HepG2 (cell line): ENCODE data around the gene CCDC73. TPM values are rescaled to one million over a fixed set of nuclear protein-coding genes. Genes with fewer than 3 reads are reported as not detected.
A peak's percentile ranks its signal among the peaks of the same experiment; 100 is the strongest.

ENCODE experiments used
- CEBPB ChIP-seq: IDR thresholded peaks from 2 replicates; pipeline ENCODE4 v1.6.1; 2011; ENCODE audit warnings: low read depth, low read length, improper control_type of control experiment, borderline replicate concordance
- CEBPG ChIP-seq: IDR thresholded peaks from 2 replicates; pipeline ENCODE4 v1.6.1; 2016
- FIP1L1 ChIP-seq: fragments of 200-400 bp; formaldehyde crosslinking; IDR thresholded peaks from 2 replicates; pipeline ENCODE4 v1.6.1; 2018; ENCODE audit warnings: low read depth, mild to moderate bottlenecking, low read length, moderate library complexity, borderline replicate concordance; ENCODE audit not compliant: insufficient read depth
- JUN ChIP-seq: sonication (generic); formaldehyde crosslinking; IDR thresholded peaks from 2 replicates; pipeline ENCODE4 v1.4.0; 2020; ENCODE audit warnings: mild to moderate bottlenecking, missing genetic modification reagents
- KAT7 ChIP-seq: IDR thresholded peaks from 2 replicates; pipeline ENCODE4 v1.6.1; 2018; ENCODE audit warnings: borderline replicate concordance, missing compliant biosample characterization
- KLF16 ChIP-seq, 2 experiments: sonication (generic) in 1 of 2; formaldehyde crosslinking in 1 of 2; IDR thresholded peaks; 2 replicates each; pipeline versions ENCODE4 v1.6.1 to v1.8.0; 2016 to 2023; ENCODE audit warnings: missing genetic modification reagents in 2 of 2, missing compliant biosample characterization in 1 of 2
- MAFF ChIP-seq: IDR thresholded peaks from 2 replicates; pipeline ENCODE4 v1.6.1; 2011; ENCODE audit warnings: low read depth, low read length, improper control_type of control experiment
- MLLT10 ChIP-seq: sonication (generic); formaldehyde crosslinking; IDR thresholded peaks from 2 replicates; pipeline ENCODE4 v1.4.0; 2020; ENCODE audit warnings: missing genetic modification reagents
- MTF2 ChIP-seq: sonication (generic); formaldehyde crosslinking; IDR thresholded peaks from 2 replicates; pipeline ENCODE4 v1.5.0; 2020; ENCODE audit warnings: missing genetic modification reagents, borderline replicate concordance
- NFRKB ChIP-seq: fragments of 450-650 bp; IDR thresholded peaks from 2 replicates; pipeline ENCODE4 v1.6.1; 2017
- NR3C1 ChIP-seq: sonication (generic); formaldehyde crosslinking; IDR thresholded peaks from 2 replicates; pipeline ENCODE4 v1.4.0; 2020; ENCODE audit warnings: missing genetic modification reagents
- RARA ChIP-seq: IDR thresholded peaks from 2 replicates; pipeline ENCODE4 v1.6.1; 2016; ENCODE audit warnings: missing genetic modification reagents, missing compliant biosample characterization
- TAF1 ChIP-seq: sonication (generic); formaldehyde crosslinking; IDR thresholded peaks from 2 replicates; pipeline ENCODE4 v1.4.0; 2020; ENCODE audit warnings: missing genetic modification reagents
- ZMAT3 ChIP-seq: sonication (generic); formaldehyde crosslinking; conservative IDR thresholded peaks from 2 replicates; pipeline ENCODE4 v1.7.0; 2021; ENCODE audit warnings: missing genetic modification reagents
- ZMYM4 ChIP-seq: sonication (generic); formaldehyde crosslinking; IDR thresholded peaks from 2 replicates; pipeline ENCODE4 v1.8.1; 2023; ENCODE audit warnings: mild to moderate bottlenecking, missing genetic modification reagents
- ZNF367 ChIP-seq: sonication (generic); formaldehyde crosslinking; IDR thresholded peaks from 2 replicates; pipeline ENCODE4 v1.4.0; 2020; ENCODE audit warnings: missing genetic modification reagents, borderline replicate concordance
- polyA plus RNA-seq, 8 experiments: library from polyadenylated mRNA; depleted of rRNA in 3 of 8; stranded (reverse) in 7 of 8; unstranded in 1 of 8; fragments of >200 nt; fragmentation: Illumina TruSeq in 4 of 8; extraction: Trizol in 4 of 8; gene quantifications; 2 replicates each; pipeline versions ENCODE4 v1.2.1 to v1.2.3, GENCODE V29; 2011 to 2016; ENCODE audit warnings: low read depth in 4 of 8, missing spikeins in 1 of 8, mixed read lengths in 1 of 8; ENCODE audit not compliant: insufficient read depth in 1 of 8
- total RNA-seq, 5 experiments: library from RNA; depleted of rRNA; stranded (reverse); fragments of >200 nt; fragmentation: Illumina TruSeq; extraction: Trizol; gene quantifications; 2 replicates each; pipeline ENCODE4 v1.2.3, GENCODE V29; 2016; ENCODE audit warnings: low read depth in 1 of 5
- TF ChIP-seq, protein P1 (sequence below), 2 experiments: sonication (generic) in 1 of 2; formaldehyde crosslinking in 1 of 2; IDR thresholded peaks; 2 replicates each; pipeline versions ENCODE4 v1.4.0 to v1.6.1; 2018 to 2020; ENCODE audit warnings: missing genetic modification reagents in 2 of 2, borderline replicate concordance in 1 of 2, low read depth in 1 of 2, mild to moderate bottlenecking in 1 of 2, missing biosample characterization in 1 of 2
- TF ChIP-seq, protein P2 (sequence below): sonication (generic); formaldehyde crosslinking; IDR thresholded peaks from 2 replicates; pipeline ENCODE4 v1.8.1; 2023; ENCODE audit warnings: mild to moderate bottlenecking, moderate library complexity, missing genetic modification reagents
- TF ChIP-seq, protein P3 (sequence below): sonication (generic); formaldehyde crosslinking; IDR thresholded peaks from 2 replicates; pipeline ENCODE4 v1.5.0; 2020; ENCODE audit warnings: mild to moderate bottlenecking, missing genetic modification reagents, borderline replicate concordance
- TF ChIP-seq, protein P4 (sequence below): sonication (generic); formaldehyde crosslinking; IDR thresholded peaks from 2 replicates; pipeline ENCODE4 v1.4.0; 2020; ENCODE audit warnings: missing genetic modification reagents; ENCODE audit errors: not compliant biosample characterization
- TF ChIP-seq, protein P5 (sequence below): sonication (generic); formaldehyde crosslinking; IDR thresholded peaks from 2 replicates; pipeline ENCODE4 v1.8.0; 2022; ENCODE audit warnings: low read depth, missing genetic modification reagents

CCDC73 gene
- total and polyA plus RNA-seq, 2 of the 13 experiments (the other 11 are each of a cell fraction or from before 2014, with no cell fraction given): 0.01 to 0.11 TPM

DNA sequence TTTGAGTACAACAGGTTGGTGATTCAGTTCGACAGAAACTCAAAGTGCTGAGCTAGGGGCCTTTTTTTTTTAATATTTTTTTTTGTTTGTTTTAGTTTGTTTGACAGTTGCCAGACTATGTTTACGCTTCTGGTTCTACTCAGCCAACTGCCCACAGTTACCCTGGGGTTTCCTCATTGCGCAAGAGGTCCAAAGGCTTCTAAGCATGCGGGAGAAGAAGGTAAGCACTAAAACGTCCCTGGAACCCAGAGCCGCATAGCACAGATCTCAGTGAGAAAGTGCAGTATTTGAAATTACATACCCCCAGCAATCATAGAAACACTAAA lies 35.9 kb upstream of the CCDC73 start (continued):
- TF ChIP-seq, protein P1, sequence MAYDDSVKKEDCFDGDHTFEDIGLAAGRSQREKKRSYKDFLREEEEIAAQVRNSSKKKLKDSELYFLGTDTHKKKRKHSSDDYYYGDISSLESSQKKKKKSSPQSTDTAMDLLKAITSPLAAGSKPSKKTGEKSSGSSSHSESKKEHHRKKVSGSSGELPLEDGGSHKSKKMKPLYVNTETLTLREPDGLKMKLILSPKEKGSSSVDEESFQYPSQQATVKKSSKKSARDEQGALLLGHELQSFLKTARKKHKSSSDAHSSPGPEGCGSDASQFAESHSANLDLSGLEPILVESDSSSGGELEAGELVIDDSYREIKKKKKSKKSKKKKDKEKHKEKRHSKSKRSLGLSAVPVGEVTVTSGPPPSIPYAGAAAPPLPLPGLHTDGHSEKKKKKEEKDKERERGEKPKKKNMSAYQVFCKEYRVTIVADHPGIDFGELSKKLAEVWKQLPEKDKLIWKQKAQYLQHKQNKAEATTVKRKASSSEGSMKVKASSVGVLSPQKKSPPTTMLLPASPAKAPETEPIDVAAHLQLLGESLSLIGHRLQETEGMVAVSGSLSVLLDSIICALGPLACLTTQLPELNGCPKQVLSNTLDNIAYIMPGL (CRISPR knock-in tag; IDR thresholded peaks at IDR 0.05; ENCODE audit: borderline replicate concordance in 1 of 2, low read depth in 1 of 2): no peak
- TF ChIP-seq CEBPB (peak; percentile 99), MAFF (peak; percentile 44), ZMYM4 (CRISPR knock-in tag) (no peak), NR3C1 (CRISPR knock-in tag) (no peak), ZNF367 (CRISPR knock-in tag) (no peak), KLF16 (CRISPR knock-in tag; IDR thresholded peaks at IDR 0.05) (0 out of 4 replicates have a peak, but pooled peaks of 1 of the 2 experiments have one; percentile 62), ZMAT3 (CRISPR knock-in tag) (no peak), MTF2 (CRISPR knock-in tag) (no peak), TAF1 (CRISPR knock-in tag) (no peak), RARA (CRISPR knock-in tag) (peak; percentile 34; the same call in 1 of the 2 replicates), NFRKB (no peak), FIP1L1 (no peak), MLLT10 (CRISPR knock-in tag) (no peak), CEBPG (CRISPR knock-in tag) (peak; percentile 98), KAT7 (CRISPR knock-in tag) (no peak), JUN (no peak)
- TF ChIP-seq, protein P2, sequence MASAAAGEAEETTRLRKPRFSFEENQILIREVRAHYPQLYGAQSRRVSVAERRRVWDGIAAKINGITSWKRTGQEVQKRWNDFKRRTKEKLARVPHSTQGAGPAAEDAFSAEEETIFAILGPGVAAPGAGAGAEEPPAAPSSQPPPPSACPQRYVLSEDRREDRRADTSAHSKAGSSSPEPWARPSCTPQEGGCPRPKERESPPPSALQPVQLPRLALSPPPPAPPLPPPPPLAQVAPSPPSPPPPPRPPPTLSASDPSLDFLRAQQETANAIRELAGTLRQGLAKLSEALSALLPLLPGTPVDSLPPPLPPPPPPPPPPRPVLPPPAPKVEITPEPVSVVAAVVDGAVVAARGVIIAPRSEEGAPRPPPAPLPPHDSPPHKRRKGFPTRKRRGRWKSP (CRISPR knock-in tag): peak; percentile 23; the same call in 1 of the 2 replicates
- TF ChIP-seq, protein P3, sequence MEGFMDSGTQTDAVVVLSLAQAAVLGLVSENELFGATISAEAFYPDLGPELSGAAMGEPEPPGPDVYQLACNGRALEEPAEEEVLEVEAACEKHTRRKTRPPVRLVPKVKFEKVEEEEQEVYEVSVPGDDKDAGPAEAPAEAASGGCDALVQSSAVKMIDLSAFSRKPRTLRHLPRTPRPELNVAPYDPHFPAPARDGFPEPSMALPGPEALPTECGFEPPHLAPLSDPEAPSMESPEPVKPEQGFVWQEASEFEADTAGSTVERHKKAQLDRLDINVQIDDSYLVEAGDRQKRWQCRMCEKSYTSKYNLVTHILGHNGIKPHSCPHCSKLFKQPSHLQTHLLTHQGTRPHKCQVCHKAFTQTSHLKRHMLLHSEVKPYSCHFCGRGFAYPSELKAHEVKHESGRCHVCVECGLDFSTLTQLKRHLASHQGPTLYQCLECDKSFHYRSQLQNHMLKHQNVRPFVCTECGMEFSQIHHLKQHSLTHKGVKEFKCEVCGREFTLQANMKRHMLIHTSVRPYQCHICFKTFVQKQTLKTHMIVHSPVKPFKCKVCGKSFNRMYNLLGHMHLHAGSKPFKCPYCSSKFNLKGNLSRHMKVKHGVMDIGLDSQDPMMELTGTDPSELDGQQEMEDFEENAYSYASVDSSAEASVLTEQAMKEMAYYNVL (CRISPR knock-in tag): no peak
- TF ChIP-seq, protein P4, sequence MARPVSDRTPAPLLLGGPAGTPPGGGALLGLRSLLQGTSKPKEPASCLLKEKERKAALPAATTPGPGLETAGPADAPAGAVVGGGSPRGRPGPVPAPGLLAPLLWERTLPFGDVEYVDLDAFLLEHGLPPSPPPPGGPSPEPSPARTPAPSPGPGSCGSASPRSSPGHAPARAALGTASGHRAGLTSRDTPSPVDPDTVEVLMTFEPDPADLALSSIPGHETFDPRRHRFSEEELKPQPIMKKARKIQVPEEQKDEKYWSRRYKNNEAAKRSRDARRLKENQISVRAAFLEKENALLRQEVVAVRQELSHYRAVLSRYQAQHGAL: no peak
- TF ChIP-seq, protein P5, sequence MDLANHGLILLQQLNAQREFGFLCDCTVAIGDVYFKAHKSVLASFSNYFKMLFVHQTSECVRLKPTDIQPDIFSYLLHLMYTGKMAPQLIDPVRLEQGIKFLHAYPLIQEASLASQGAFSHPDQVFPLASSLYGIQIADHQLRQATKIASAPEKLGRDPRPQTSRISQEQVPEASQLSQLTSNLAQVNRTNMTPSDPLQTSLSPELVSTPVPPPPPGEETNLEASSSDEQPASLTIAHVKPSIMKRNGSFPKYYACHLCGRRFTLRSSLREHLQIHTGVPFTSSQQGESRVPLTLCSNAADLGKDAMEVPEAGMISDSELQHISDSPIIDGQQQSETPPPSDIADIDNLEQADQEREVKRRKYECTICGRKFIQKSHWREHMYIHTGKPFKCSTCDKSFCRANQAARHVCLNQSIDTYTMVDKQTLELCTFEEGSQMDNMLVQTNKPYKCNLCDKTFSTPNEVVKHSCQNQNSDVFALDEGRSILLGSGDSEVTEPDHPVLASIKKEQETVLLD (CRISPR knock-in tag): no peak
